Hepatocyte (in vitro differentiated cells): ENCODE results near the gene RMC1. TPM values are rescaled to one million over a fixed set of nuclear protein-coding genes. Genes with fewer than 3 reads are reported as not detected.
"Not testable (repeated sequence)": the region's sequence is repeated elsewhere in the genome, so short reads cannot be mapped to it uniquely, and the experiment has no call there.

Experiments
- DNase-seq: peaks from one replicate; pipeline ENCODE4 v3.0.0-alpha.2; 2016; ENCODE audit warnings: low spot score
- H2AFZ ChIP-seq: fragments of 200-600 bp; sonication (generic); 2 replicates; pipeline ENCODE4 v1.6.0; 2016; ENCODE audit warnings: antibody characterized with exemption, mild to moderate bottlenecking
- H3K27ac ChIP-seq: fragments of 200-600 bp; sonication (generic); 2 replicates; pipeline ENCODE4 v1.5.1; 2016; ENCODE audit warnings: mild to moderate bottlenecking
- H3K27me3 ChIP-seq: fragments of 200-600 bp; sonication (generic); 2 replicates; pipeline ENCODE4 v1.6.1; 2016
- H3K36me3 ChIP-seq: fragments of 200-600 bp; sonication (generic); replicated peaks from 2 replicates; pipeline ENCODE4 v1.5.1; 2016; ENCODE audit warnings: low read depth; ENCODE audit not compliant: insufficient read depth
- H3K4me1 ChIP-seq: fragments of 200-600 bp; sonication (generic); 2 replicates; pipeline ENCODE4 v1.5.1; 2016; ENCODE audit warnings: mild to moderate bottlenecking, moderate library complexity; ENCODE audit not compliant: insufficient read depth
- H3K4me2 ChIP-seq: fragments of 200-600 bp; sonication (generic); 2 replicates; pipeline ENCODE4 v1.6.0; 2016
- H3K4me3 ChIP-seq: fragments of 200-600 bp; sonication (generic); 2 replicates; pipeline ENCODE4 v1.5.1; 2016; ENCODE audit warnings: mild to moderate bottlenecking
- H3K79me2 ChIP-seq: fragments of 200-600 bp; sonication (generic); 2 replicates; pipeline ENCODE4 v1.6.0; 2017; ENCODE audit warnings: mild to moderate bottlenecking
- H3K9me2 ChIP-seq: fragments of 200-600 bp; sonication (generic); replicated peaks from 2 replicates; pipeline ENCODE4 v1.6.0; 2017; ENCODE audit warnings: mild to moderate bottlenecking; ENCODE audit not compliant: insufficient read depth
- H3K9me3 ChIP-seq: fragments of 200-600 bp; sonication (generic); 2 replicates; pipeline ENCODE4 v1.5.1; 2016; ENCODE audit warnings: low read depth, mild to moderate bottlenecking
- H4K20me1 ChIP-seq: fragments of 200-600 bp; sonication (generic); 2 replicates; pipeline ENCODE4 v1.6.0; 2016; ENCODE audit warnings: mild to moderate bottlenecking; ENCODE audit not compliant: insufficient read depth, poor library complexity, severe bottlenecking
- EZH2 ChIP-seq: fragments of 200-600 bp; sonication (generic); IDR thresholded peaks from 2 replicates; pipeline ENCODE4 v1.6.1; 2016; ENCODE audit warnings: antibody characterized with exemption, mild to moderate bottlenecking, borderline replicate concordance
- EZH2phosphoT487 ChIP-seq: fragments of 200-600 bp; sonication (generic); IDR thresholded peaks from one replicate; pipeline ENCODE4 v1.6.1; 2018; ENCODE audit warnings: antibody characterized with exemption, mild to moderate bottlenecking, low read depth, moderate library complexity; ENCODE audit not compliant: unreplicated experiment, severe bottlenecking
- WGBS: methylation state at CpG from one replicate; pipeline ENCODE4 v1.1.6; 2016; ENCODE audit warnings: low lambda C conversion rate; ENCODE audit errors: missing lambda C conversion rate; 5-methylcytosine and 5-hydroxymethylcytosine counted together
- polyA plus RNA-seq: library from polyadenylated mRNA; unstranded; fragments of >200 nt; fragmentation: Nextera tagmentation; extraction: Ambion mirVana; gene quantifications from 2 replicates; pipeline ENCODE4 v1.2.1, GENCODE V29; 2016
- total RNA-seq: library from RNA; depleted of rRNA; stranded (reverse); fragments of >200 nt; gene quantifications from 2 replicates; pipeline ENCODE4 v1.2.3, GENCODE V29; 2014
- TF ChIP-seq, protein P1 (sequence below): fragments of 200-600 bp; sonication (generic); IDR thresholded peaks from 2 replicates; pipeline ENCODE4 v1.5.1; 2016; ENCODE audit warnings: antibody characterized with exemption, mild to moderate bottlenecking; ENCODE audit not compliant: poor library complexity

RMC1 gene
- total and polyA plus RNA-seq, 2 experiments from 2014 or later: 26.6 to 37.1 TPM

DNA sequence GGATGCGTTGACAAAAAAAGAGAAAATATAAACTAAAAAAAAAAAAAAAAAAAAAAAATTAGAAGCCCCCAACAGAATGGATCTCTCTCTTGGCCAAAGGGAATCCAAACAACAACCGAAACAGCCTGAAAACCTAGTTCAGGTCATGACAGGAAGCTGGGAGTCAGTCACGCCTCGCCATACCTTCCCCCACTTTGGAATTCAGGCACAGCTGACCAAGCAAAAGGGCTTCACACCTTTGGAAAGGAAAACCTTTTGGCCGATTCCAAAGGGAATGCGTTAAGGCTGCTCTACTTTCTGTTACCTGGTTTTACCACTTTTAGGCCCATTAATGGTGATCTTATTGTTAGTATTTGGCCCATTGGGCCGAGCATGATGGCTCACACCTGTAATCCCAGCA lies 17.9 kb upstream of the RMC1 start:
- no peak overlapping the region for H3K4me2 ChIP-seq
- H3K9me3 ChIP-seq: no peaks in the 10 kb centered on the region
- H4K20me1 ChIP-seq: no peaks in the 10 kb centered on the region
- H3K36me3 ChIP-seq: no peaks in the 10 kb centered on the region
- 91% methylated on average over 7 of the region's 7 CpGs for WGBS
- H3K4me1 ChIP-seq: no peaks in the 10 kb centered on the region
- DNase-seq: no peak
- no peaks in the 10 kb centered on the region for H3K27me3 ChIP-seq
- no peak overlapping the region for H2AFZ ChIP-seq
- TF ChIP-seq, protein P1, sequence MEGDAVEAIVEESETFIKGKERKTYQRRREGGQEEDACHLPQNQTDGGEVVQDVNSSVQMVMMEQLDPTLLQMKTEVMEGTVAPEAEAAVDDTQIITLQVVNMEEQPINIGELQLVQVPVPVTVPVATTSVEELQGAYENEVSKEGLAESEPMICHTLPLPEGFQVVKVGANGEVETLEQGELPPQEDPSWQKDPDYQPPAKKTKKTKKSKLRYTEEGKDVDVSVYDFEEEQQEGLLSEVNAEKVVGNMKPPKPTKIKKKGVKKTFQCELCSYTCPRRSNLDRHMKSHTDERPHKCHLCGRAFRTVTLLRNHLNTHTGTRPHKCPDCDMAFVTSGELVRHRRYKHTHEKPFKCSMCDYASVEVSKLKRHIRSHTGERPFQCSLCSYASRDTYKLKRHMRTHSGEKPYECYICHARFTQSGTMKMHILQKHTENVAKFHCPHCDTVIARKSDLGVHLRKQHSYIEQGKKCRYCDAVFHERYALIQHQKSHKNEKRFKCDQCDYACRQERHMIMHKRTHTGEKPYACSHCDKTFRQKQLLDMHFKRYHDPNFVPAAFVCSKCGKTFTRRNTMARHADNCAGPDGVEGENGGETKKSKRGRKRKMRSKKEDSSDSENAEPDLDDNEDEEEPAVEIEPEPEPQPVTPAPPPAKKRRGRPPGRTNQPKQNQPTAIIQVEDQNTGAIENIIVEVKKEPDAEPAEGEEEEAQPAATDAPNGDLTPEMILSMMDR: no peak
- no peak overlapping the region for H3K4me3 ChIP-seq
- H3K9me2 ChIP-seq: no peaks in the 10 kb centered on the region
- H3K79me2 ChIP-seq: no peaks in the 10 kb centered on the region
- no peak overlapping the region for H3K27ac ChIP-seq

DNA sequence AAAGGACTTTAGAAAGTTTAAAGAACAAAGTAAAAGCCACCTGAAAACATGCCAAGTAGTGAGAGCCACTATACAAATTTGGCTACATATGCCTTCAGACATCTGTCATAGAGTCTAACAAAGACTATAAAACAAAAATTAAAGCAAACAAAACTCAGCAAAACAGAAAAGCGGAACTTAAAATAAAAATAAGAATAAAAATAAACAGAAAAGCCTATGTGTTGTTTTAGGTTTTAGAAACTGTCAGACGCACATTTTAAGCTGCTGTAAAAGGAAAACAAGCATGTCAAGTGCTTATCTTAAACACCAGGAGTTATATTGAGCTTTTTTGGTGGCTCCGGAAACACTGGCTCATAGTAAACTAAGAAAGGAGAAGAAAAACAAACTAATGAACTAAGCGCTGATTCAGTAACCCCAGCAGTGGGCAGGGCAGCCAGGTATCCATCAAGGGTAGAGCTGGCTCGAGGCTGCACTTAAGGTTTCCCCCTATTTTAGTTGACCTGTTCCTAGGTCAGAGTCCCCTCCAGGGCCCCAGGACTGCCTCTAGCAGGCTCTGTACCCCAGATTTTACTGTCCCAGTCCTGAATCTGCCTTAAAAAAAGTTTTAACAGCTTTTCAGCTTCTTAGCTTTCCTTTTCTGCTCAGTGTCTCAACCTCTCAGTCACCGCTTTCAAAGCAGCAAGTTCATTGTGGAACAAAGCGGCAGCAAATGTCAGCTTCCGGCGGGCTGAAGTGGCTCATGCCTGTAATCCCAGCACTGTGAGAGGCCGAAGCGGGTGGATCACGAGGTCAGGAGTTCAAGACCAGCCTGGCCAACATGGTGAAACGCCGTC lies 15.4 kb upstream of the RMC1 start:
- no peaks in the 10 kb centered on the region for H3K9me3 ChIP-seq
- H3K4me2 ChIP-seq: peak overlapping the region; percentile 51
- peak overlapping the region; percentile 4 for H2AFZ ChIP-seq
- no peaks in the 10 kb centered on the region for H3K9me2 ChIP-seq
- TF ChIP-seq EZH2phosphoT487 (no peak), EZH2 (no peak)
- TF ChIP-seq, protein P1: no peak
- H3K4me3 ChIP-seq: no peak overlapping the region
- H3K4me1 ChIP-seq: no peaks in the 10 kb centered on the region
- H3K27ac ChIP-seq: peak overlapping the region; percentile 35
- H3K36me3 ChIP-seq: no peaks in the 10 kb centered on the region
- WGBS: 54% methylated on average over 14 of the region's 14 CpGs
- no peaks in the 10 kb centered on the region for H3K27me3 ChIP-seq
- peak; percentile 32 for DNase-seq
- H3K79me2 ChIP-seq: no peaks in the 10 kb centered on the region
- H4K20me1 ChIP-seq: no peaks in the 10 kb centered on the region

DNA sequence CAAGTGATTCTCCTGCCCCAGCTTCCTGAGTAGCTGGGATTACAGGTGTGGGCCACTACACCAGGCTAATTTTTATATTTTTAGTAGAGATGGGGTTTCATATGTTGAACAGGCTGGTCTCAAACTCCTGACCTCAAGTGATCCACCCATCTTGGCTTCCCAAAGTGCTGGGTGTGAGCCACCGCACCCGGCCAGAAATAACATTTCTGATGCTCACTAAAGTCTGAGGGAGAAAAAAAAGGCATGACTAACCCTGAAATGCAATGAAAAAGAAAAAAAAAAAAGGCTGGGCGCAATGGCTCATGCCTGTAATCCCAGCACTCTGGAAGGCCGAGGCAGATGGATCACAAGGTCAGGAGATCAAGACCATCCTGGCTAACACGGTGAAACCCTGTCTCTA lies 13.7 kb upstream of the RMC1 start:
- WGBS: 95% methylated on average over 5 of the region's 5 CpGs
- not testable (repeated sequence) for H3K9me2 ChIP-seq, H2AFZ ChIP-seq, H3K79me2 ChIP-seq, H3K27me3 ChIP-seq, H3K4me3 ChIP-seq, DNase-seq, H3K9me3 ChIP-seq, H3K36me3 ChIP-seq, H3K4me1 ChIP-seq, H3K27ac ChIP-seq, H4K20me1 ChIP-seq, H3K4me2 ChIP-seq

- Histone ChIP-seq H3K27me3 (no peaks in the 10 kb centered on the region), H3K4me3 (no peak overlapping the region), H3K27ac (no peak overlapping the region), H3K9me3 (no peaks in the 10 kb centered on the region), H3K9me2 (no peaks in the 10 kb centered on the region), H4K20me1 (no peaks in the 10 kb centered on the region), H2AFZ (no peak overlapping the region), H3K79me2 (no peaks in the 10 kb centered on the region), H3K36me3 (no peaks in the 10 kb centered on the region), H3K4me2 (no peak overlapping the region), H3K4me1 (no peaks in the 10 kb centered on the region)
- TF ChIP-seq EZH2: no peak
- no peak for TF ChIP-seq EZH2phosphoT487
- TF ChIP-seq, protein P1: no peak
- no peak for DNase-seq
- 82% methylated on average over 1 of the region's 1 CpG for WGBS
Measured at GRCh38 chr18:23493654-23494053, 9.7 kb upstream of the RMC1 start.
